GM12878 (cell line): ENCODE data around the gene MEN1.

Experiments
- EGR1 ChIP-seq, 2 experiments: IDR thresholded peaks; 1 replicate in 1 of 2; 2 replicates in 1 of 2; pipeline ENCODE4 v1.6.1; 2011 to 2012; ENCODE audit warnings: low read depth in 2 of 2, low read length in 2 of 2, borderline replicate concordance in 1 of 2, mild to moderate bottlenecking in 1 of 2, moderate library complexity in 1 of 2
- EP300 ChIP-seq, 2 experiments: fragments of 150-350 bp in 1 of 2; IDR thresholded peaks; 2 replicates each; pipeline ENCODE4 v1.6.1; 2011 to 2012; ENCODE audit warnings: low read depth in 2 of 2, low read length in 2 of 2, borderline replicate concordance in 1 of 2, improper control_type of control experiment in 1 of 2, inconsistent platforms in 1 of 2; ENCODE audit not compliant: control insufficient read depth in 1 of 2
- HDGF ChIP-seq: fragments of 450-650 bp; IDR thresholded peaks from 2 replicates; pipeline ENCODE4 v1.6.1; 2016; ENCODE audit warnings: antibody characterized with exemption
- POLR2A ChIP-seq: IDR thresholded peaks from 2 replicates; pipeline ENCODE4 v1.6.1; 2011; ENCODE audit warnings: low read depth, mild to moderate bottlenecking, low read length
- POLR2AphosphoS5 ChIP-seq: IDR thresholded peaks from 2 replicates; pipeline ENCODE4 v1.6.1; 2011; ENCODE audit warnings: mild to moderate bottlenecking, low read length, inconsistent platforms
- RAD51 ChIP-seq: fragments of 450-650 bp; IDR thresholded peaks from 2 replicates; pipeline ENCODE4 v1.6.1; 2016; ENCODE audit warnings: moderate library complexity, mild to moderate bottlenecking, inconsistent platforms
- SRF ChIP-seq, 2 experiments: IDR thresholded peaks; 2 replicates each; pipeline ENCODE4 v1.6.1; 2011; ENCODE audit warnings: low read depth in 2 of 2, low read length in 2 of 2, mild to moderate bottlenecking in 1 of 2, moderate library complexity in 1 of 2
- ZSCAN29 ChIP-seq: fragments of 450-650 bp; IDR thresholded peaks from 2 replicates; pipeline ENCODE4 v1.6.1; 2017; ENCODE audit warnings: mild to moderate bottlenecking, moderate library complexity
- TF ChIP-seq, protein P1 (sequence below): IDR thresholded peaks from 2 replicates; pipeline ENCODE4 v1.6.1; 2012; ENCODE audit warnings: low read depth, low read length, improper control_type of control experiment
- TF ChIP-seq, protein P2 (sequence below): IDR thresholded peaks from 2 replicates; pipeline ENCODE4 v1.6.1; 2012; ENCODE audit warnings: low read length, inconsistent platforms
- TF ChIP-seq, protein P3 (sequence below), 3 experiments: IDR thresholded peaks in 2 of 3; conservative IDR thresholded peaks in 1 of 3; 2 replicates each; pipeline ENCODE4 v1.5.1; 2011; ENCODE audit warnings: low read depth in 3 of 3, low read length in 3 of 3, mild to moderate bottlenecking in 3 of 3, control low read depth in 2 of 3, moderate library complexity in 2 of 3, inconsistent platforms in 1 of 3, mixed read lengths in 1 of 3; ENCODE audit not compliant: control insufficient read depth in 2 of 3, insufficient read depth in 1 of 3; ENCODE audit errors: extremely low read depth in 1 of 3
- TF ChIP-seq, protein P4 (sequence below): fragments of 450-650 bp; IDR thresholded peaks from 2 replicates; pipeline ENCODE4 v1.6.1; 2017; ENCODE audit warnings: mild to moderate bottlenecking
- TF ChIP-seq, protein P5 (sequence below): IDR thresholded peaks from 2 replicates; pipeline ENCODE4 v1.6.1; 2011; ENCODE audit warnings: low read depth, low read length, improper control_type of control experiment, borderline replicate concordance

DNA sequence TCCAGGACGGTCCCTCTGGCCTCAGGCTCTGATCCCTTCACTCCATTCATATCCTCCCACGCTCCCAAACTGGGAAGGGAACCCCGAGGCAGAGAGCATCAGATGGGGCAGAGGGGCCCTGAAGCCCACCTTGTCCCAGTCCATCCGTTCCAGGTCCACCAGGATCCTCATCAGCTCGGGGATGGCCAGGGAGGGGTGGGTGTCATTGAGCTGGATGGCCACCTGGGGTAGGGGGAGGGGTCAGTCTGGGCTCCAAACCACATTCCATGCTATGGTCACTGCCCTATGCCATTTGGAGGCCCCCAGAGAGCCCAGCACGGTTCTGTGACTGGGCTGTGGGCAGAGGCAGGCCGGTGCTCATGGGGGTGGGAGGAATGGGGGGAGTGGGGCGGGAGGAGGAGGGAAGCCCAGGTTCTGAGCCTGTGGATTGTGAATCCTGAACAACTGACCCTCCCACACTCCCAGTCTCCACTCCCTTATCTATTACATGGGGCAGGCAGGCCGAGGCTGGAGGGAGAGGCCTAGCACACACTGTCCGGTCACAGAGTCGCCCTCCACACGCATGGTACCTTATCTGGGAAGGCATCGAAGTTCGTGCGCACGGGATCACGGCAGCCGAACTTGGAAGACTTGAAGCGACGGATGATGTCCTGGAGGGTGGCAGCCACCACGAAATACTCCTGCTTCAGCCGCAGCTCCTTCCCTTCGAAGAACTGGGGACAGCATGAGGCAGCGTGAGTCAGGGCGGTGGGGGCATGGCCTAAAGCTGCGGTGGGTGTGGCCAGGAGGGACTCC, 56.0 kb downstream of the MEN1 start:
- TF ChIP-seq, protein P1, sequence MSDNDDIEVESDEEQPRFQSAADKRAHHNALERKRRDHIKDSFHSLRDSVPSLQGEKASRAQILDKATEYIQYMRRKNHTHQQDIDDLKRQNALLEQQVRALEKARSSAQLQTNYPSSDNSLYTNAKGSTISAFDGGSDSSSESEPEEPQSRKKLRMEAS, result no peak
- TF ChIP-seq RAD51 (no peak), POLR2A (no peak), POLR2AphosphoS5 (no peak), EP300 (IDR thresholded peaks at IDR 0.05; ENCODE audit: borderline replicate concordance in 1 of 2, control insufficient read depth in 1 of 2, low read depth in 2 of 2, low read length in 2 of 2) (no peak), ZSCAN29 (no peak), HDGF (no peak), EGR1 (IDR thresholded peaks at IDR 0.05; ENCODE audit: borderline replicate concordance in 1 of 2, low read depth in 2 of 2, low read length in 2 of 2) (no peak), SRF (IDR thresholded peaks at IDR 0.05; ENCODE audit: low read depth in 2 of 2, low read length in 2 of 2) (no peak)
- TF ChIP-seq, protein P2, sequence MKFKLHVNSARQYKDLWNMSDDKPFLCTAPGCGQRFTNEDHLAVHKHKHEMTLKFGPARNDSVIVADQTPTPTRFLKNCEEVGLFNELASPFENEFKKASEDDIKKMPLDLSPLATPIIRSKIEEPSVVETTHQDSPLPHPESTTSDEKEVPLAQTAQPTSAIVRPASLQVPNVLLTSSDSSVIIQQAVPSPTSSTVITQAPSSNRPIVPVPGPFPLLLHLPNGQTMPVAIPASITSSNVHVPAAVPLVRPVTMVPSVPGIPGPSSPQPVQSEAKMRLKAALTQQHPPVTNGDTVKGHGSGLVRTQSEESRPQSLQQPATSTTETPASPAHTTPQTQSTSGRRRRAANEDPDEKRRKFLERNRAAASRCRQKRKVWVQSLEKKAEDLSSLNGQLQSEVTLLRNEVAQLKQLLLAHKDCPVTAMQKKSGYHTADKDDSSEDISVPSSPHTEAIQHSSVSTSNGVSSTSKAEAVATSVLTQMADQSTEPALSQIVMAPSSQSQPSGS, result no peak
- TF ChIP-seq, protein P3, sequence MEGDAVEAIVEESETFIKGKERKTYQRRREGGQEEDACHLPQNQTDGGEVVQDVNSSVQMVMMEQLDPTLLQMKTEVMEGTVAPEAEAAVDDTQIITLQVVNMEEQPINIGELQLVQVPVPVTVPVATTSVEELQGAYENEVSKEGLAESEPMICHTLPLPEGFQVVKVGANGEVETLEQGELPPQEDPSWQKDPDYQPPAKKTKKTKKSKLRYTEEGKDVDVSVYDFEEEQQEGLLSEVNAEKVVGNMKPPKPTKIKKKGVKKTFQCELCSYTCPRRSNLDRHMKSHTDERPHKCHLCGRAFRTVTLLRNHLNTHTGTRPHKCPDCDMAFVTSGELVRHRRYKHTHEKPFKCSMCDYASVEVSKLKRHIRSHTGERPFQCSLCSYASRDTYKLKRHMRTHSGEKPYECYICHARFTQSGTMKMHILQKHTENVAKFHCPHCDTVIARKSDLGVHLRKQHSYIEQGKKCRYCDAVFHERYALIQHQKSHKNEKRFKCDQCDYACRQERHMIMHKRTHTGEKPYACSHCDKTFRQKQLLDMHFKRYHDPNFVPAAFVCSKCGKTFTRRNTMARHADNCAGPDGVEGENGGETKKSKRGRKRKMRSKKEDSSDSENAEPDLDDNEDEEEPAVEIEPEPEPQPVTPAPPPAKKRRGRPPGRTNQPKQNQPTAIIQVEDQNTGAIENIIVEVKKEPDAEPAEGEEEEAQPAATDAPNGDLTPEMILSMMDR (IDR thresholded peaks at IDR 0.05 in 2 of 3, conservative IDR thresholded peaks at IDR 0.05 in 1 of 3; ENCODE audit: control insufficient read depth in 2 of 3, extremely low read depth in 1 of 3, insufficient read depth in 1 of 3, low read depth in 3 of 3, low read length in 3 of 3), result no peak
- TF ChIP-seq, protein P4, sequence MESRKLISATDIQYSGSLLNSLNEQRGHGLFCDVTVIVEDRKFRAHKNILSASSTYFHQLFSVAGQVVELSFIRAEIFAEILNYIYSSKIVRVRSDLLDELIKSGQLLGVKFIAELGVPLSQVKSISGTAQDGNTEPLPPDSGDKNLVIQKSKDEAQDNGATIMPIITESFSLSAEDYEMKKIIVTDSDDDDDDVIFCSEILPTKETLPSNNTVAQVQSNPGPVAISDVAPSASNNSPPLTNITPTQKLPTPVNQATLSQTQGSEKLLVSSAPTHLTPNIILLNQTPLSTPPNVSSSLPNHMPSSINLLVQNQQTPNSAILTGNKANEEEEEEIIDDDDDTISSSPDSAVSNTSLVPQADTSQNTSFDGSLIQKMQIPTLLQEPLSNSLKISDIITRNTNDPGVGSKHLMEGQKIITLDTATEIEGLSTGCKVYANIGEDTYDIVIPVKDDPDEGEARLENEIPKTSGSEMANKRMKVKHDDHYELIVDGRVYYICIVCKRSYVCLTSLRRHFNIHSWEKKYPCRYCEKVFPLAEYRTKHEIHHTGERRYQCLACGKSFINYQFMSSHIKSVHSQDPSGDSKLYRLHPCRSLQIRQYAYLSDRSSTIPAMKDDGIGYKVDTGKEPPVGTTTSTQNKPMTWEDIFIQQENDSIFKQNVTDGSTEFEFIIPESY, result no peak
- TF ChIP-seq, protein P5, sequence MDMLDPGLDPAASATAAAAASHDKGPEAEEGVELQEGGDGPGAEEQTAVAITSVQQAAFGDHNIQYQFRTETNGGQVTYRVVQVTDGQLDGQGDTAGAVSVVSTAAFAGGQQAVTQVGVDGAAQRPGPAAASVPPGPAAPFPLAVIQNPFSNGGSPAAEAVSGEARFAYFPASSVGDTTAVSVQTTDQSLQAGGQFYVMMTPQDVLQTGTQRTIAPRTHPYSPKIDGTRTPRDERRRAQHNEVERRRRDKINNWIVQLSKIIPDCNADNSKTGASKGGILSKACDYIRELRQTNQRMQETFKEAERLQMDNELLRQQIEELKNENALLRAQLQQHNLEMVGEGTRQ, result no peak
